Epithelial cell of esophagus (primary cell): ENCODE results near the gene DBNDD2.

Experiments used
- DNase-seq: peaks from one replicate; pipeline ENCODE4 v3.0.0; 2010; ENCODE audit warnings: low read depth
- H3K4me3 ChIP-seq: 2 replicates; pipeline ENCODE4 v1.5.1; 2011; ENCODE audit warnings: mild to moderate bottlenecking, low read length, control low read depth
- TF ChIP-seq, protein P1 (sequence below): IDR thresholded peaks from 2 replicates; pipeline ENCODE4 v1.5.1; 2011; ENCODE audit warnings: low read depth, mild to moderate bottlenecking, low read length, control low read depth, inconsistent platforms; ENCODE audit not compliant: insufficient read depth; ENCODE audit errors: missing control alignments

DBNDD2 gene

DNA sequence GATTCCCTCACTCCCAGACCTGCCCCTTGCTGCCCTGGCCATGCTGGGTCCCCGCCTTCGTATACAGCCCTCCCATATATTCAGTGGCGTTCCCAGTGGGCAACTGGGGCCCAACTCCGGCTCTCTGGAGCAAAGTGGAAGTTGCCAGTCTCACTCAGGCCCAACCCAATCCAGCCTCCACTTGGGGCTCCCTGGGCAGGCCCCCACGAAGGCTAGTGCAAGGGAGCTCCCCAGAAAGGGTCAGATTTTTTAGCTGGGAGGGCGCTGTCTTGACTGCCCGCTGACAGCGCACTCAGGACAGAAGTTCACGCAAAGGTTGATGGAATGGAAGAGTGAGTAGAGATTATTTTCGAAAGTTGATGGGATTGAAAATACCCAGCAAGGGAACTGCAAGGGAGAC, 35.8 kb upstream of the DBNDD2 start:
- no peak overlapping the region for H3K4me3 ChIP-seq
- TF ChIP-seq, protein P1, sequence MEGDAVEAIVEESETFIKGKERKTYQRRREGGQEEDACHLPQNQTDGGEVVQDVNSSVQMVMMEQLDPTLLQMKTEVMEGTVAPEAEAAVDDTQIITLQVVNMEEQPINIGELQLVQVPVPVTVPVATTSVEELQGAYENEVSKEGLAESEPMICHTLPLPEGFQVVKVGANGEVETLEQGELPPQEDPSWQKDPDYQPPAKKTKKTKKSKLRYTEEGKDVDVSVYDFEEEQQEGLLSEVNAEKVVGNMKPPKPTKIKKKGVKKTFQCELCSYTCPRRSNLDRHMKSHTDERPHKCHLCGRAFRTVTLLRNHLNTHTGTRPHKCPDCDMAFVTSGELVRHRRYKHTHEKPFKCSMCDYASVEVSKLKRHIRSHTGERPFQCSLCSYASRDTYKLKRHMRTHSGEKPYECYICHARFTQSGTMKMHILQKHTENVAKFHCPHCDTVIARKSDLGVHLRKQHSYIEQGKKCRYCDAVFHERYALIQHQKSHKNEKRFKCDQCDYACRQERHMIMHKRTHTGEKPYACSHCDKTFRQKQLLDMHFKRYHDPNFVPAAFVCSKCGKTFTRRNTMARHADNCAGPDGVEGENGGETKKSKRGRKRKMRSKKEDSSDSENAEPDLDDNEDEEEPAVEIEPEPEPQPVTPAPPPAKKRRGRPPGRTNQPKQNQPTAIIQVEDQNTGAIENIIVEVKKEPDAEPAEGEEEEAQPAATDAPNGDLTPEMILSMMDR, result no peak
- no peak for DNase-seq

- TF ChIP-seq, protein P1, result peak; percentile 6
- no peak overlapping the region for H3K4me3 ChIP-seq
These were observed 35.3 kb upstream of the DBNDD2 start for GRCh38 chr20:45372646-45373352.

DNA sequence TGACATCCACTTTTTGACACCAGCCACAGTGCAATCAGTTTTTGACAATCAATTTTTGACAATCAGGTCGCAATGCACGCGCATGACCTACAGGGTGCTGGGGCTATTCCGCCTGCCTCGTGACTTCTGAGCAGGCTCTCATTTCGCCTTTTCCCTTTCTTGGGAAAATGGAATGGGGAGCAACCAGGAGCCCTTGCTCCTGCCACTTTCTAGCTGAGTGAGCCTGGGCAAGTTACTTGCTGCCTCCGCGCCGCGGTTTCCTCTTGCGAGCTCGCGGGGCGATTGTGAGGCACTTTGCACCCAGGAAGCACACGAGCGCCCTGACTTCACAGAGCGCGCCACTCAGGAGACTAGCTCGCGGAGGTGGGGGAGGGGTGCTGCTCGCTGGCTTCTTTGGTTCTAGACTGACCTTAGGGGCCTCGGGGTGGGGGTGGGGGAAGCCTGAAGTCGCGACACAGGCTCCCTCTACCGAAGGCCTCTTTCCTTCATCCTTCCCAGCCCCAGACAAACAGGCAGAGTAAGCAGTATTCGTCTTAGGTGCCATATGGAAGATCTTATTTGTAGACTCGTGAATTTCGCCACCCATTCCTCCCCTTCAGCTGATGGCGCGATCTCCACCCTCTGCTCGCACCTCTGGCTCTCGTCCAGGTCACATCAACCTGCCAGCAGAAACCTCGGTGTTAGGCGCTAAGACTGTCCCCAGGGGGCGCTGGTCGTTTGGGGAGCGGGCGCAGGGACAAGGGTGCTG, 34.6 kb upstream of the DBNDD2 start:
- DNase-seq, result peak; percentile 86
- peak overlapping the region; percentile 50 for H3K4me3 ChIP-seq
- TF ChIP-seq, protein P1, result peak; percentile 91

More at GRCh38 chr20:45372646-45373352, 35.3 kb upstream of the DBNDD2 start:
- DNase-seq, result peak; percentile 14

DNA sequence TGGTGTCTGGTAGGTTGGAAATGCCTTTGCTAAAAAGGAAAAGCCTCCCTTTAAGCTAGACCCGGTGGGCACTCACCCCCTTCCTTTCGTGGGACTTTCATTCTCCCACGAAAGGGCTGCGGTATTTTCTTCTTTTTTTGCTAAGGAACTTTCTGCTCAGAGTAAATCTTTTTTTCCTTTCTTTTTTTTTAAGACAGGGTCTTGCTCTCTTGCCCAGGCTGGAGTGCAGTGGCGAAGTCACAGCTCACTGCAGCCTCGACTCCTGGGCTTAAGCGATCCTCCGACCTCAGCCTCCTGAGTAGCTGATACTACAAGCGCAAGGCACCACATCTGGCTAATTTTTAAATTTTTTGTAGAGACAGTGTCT, 34.0 kb upstream of the DBNDD2 start:
- no peak for DNase-seq
- peak overlapping the region; percentile 50 for H3K4me3 ChIP-seq

GRCh38 chr20:45374966-45375365, 33.1 kb upstream of the DBNDD2 start:
- TF ChIP-seq, protein P1, result no peak
- H3K4me3 ChIP-seq, result no peak overlapping the region
- DNase-seq, result no peak

More for the DNA sequence above, 34.0 kb upstream of the DBNDD2 start:
- TF ChIP-seq, protein P1, result no peak

- H3K4me3 ChIP-seq, result no peak overlapping the region
- TF ChIP-seq, protein P1, result no peak
- DNase-seq, result no peak
These were observed 30.8 kb upstream of the DBNDD2 start for GRCh38 chr20:45377269-45377668.
